Astrocyte of the hippocampus (primary cell): ENCODE data around the gene MARK3.

Experiments
- DNase-seq: peaks from one replicate; pipeline ENCODE4 v3.0.0; 2011; ENCODE audit warnings: low read depth, low spot score

Gene MARK3

GRCh38 chr14:103393676-103394626, 8.7 kb downstream of the MARK3 start:
- peak; percentile 58 for DNase-seq

- no peak for DNase-seq
Measured at GRCh38 chr14:103395244-103395643, 10.0 kb downstream of the MARK3 start.

GRCh38 chr14:103396463-103396862, 11.2 kb downstream of the MARK3 start:
- DNase-seq = no peak

- DNase-seq = peak; percentile 35
Measured at GRCh38 chr14:103398427-103399195, 13.4 kb downstream of the MARK3 start.

- no peak for DNase-seq
Measured at GRCh38 chr14:103400537-103400936, 15.3 kb downstream of the MARK3 start.

GRCh38 chr14:103401223-103402214, 16.3 kb downstream of the MARK3 start:
- peak; percentile 72 for DNase-seq

GRCh38 chr14:103402695-103403094, 17.5 kb downstream of the MARK3 start:
- DNase-seq = peak; percentile 44

- DNase-seq = peak; percentile 29
Measured at GRCh38 chr14:103404032-103404918, 19.1 kb downstream of the MARK3 start.

GRCh38 chr14:103404920-103405319, 19.7 kb downstream of the MARK3 start:
- DNase-seq = no peak

GRCh38 chr14:103408491-103409155, 23.4 kb downstream of the MARK3 start:
- peak; percentile 66 for DNase-seq

- DNase-seq = no peak
Measured at GRCh38 chr14:103416916-103417315, 31.7 kb downstream of the MARK3 start.

- peak; percentile 31 for DNase-seq
Measured at GRCh38 chr14:103418481-103418818, 33.2 kb downstream of the MARK3 start.

- no peak for DNase-seq
Measured at GRCh38 chr14:103421556-103421955, 36.3 kb downstream of the MARK3 start.

- DNase-seq = peak; percentile 81
Measured at GRCh38 chr14:103423050-103423461, 37.8 kb downstream of the MARK3 start.

GRCh38 chr14:103427485-103428443, 42.5 kb downstream of the MARK3 start:
- peak; percentile 89 for DNase-seq

GRCh38 chr14:103428723-103429556, 43.7 kb downstream of the MARK3 start:
- no peak for DNase-seq

GRCh38 chr14:103430358-103430757, 45.1 kb downstream of the MARK3 start:
- no peak for DNase-seq

- DNase-seq = no peak
Measured at GRCh38 chr14:103432627-103433026, 47.4 kb downstream of the MARK3 start.
